Ovary (tissue), 9 donors: Measurements from ENCODE around the gene NUCB1. TPM values are rescaled to one million over a fixed set of nuclear protein-coding genes. Genes with fewer than 3 reads are reported as not detected.

Source experiments
- DNase-seq, 5 donors: peaks; one replicate each; pipeline ENCODE4 v3.0.0-alpha.2; 2019 to 2020
- H3K27ac ChIP-seq, 2 donors: fragments of 200-600 bp; one replicate each; pipeline versions ENCODE4 v1.5.1 to v1.8.0; 2019 to 2022
- H3K27me3 ChIP-seq: fragments of 200-600 bp; one replicate; pipeline ENCODE4 v1.8.0; 2022
- H3K36me3 ChIP-seq: fragments of 200-600 bp; sonication (generic); one replicate; pipeline ENCODE4 v1.5.1; 2019
- H3K4me1 ChIP-seq: one replicate; pipeline ENCODE4 v1.8.1; 2013; ENCODE audit warnings: mild to moderate bottlenecking, moderate library complexity; ENCODE audit not compliant: insufficient read depth
- H3K4me3 ChIP-seq: fragments of 200-600 bp; sonication (generic); one replicate; pipeline ENCODE4 v1.5.1; 2017
- H3K9me3 ChIP-seq, 2 donors: fragments of 200-600 bp in 1 of 2; sonication (generic) in 1 of 2; one replicate each; pipeline versions ENCODE4 v1.5.1 to v1.8.1; 2013 to 2019; ENCODE audit warnings: mild to moderate bottlenecking in 1 of 2, moderate library complexity in 1 of 2
- CTCF ChIP-seq, 3 donors: fragments of 450-650 bp in 2 of 3; fragments of 200-600 bp in 1 of 3; IDR thresholded peaks; one replicate each; pipeline versions ENCODE4 v1.5.1 to v1.8.0; 2016 to 2022; ENCODE audit warnings: antibody characterized with exemption in 3 of 3, mild to moderate bottlenecking in 1 of 3
- EP300 ChIP-seq: sonication (generic); formaldehyde crosslinking; IDR thresholded peaks from one replicate; pipeline ENCODE4 v1.6.1; 2017; ENCODE audit warnings: antibody characterized with exemption
- POLR2A ChIP-seq: fragments of 450-650 bp; IDR thresholded peaks from one replicate; pipeline ENCODE4 v1.6.1; 2017; ENCODE audit warnings: antibody characterized with exemption, mild to moderate bottlenecking, moderate library complexity
- WGBS, 3 donors: extraction: QIAGEN DNeasy Blood & Tissue Kit in 1 of 3; methylation state at CpG; one replicate each; pipeline versions ENCODE4 v1.1.5 to v1.1.7; 2013 to 2017; 5-methylcytosine and 5-hydroxymethylcytosine counted together
- intact Hi-C, 4 donors: fragments of 100-400 bp; cut with DNase I; formaldehyde crosslinking; loops; one replicate each; pipeline versions ENCODE4 v1.11.0 to v1.15.1; 2022 to 2023
- polyA plus RNA-seq, 2 donors: library from polyadenylated mRNA; stranded (reverse); fragments of 200-250 nt in 1 of 2; fragments of 350-450 nt in 1 of 2; fragmentation: Illumina TruSeq in 1 of 2; extraction: RNeasy Lipid Tissue Mini Kit (QIAGEN cat#74804) in 1 of 2; gene quantifications; one replicate each; pipeline ENCODE4 v1.2.3, GENCODE V29; 2013 to 2014
- total RNA-seq, 7 donors: library from RNA; depleted of rRNA in 2 of 7; stranded (reverse); fragments of >200 nt in 2 of 7; fragmentation: NEBNext Ultra II Directional in 3 of 7; extraction: Animal tissue kit (Norgen Biotek cat#: 25700) in 3 of 7; gene quantifications; one replicate each; pipeline versions ENCODE4 v1.1.0 to v1.2.4, GENCODE V29; 2016 to 2023
- donor health status: DM: no; HTN: no; CAD: no; lungs with moderate emphysema.
- donor health status: DM: no; HTN: no; CAD: no.
- donor health status: Bipolar disorder and iron deficiency.
- donor health status: DM: yes; HTN: yes; CAD: no.
- donor health status: DM: no; HTN: no; CAD: no.
- donor health status: DM: yes; HTN: yes; CAD: no.

Gene NUCB1
- total and polyA plus RNA-seq, 9 donors, result 128 to 249 (median 189) TPM

GRCh38 chr19:48955308-48955958, 55.3 kb downstream of the NUCB1 start:
- Histone ChIP-seq H3K9me3 (no peaks in the 10 kb centered on the region), H3K4me1 (peaks cover 3% of the 10 kb centered on the region), H3K27ac (peak overlapping the region; percentile 16 to 28), H3K36me3 (no peaks in the 10 kb centered on the region), H3K27me3 (no peaks in the 10 kb centered on the region), H3K4me3 (peak overlapping the region; percentile 65)
- TF ChIP-seq EP300, result no peak
- no peak for DNase-seq
- WGBS, 3 donors, result 49 to 56% (median 54%) methylated on average over 16 of the region's 16 CpGs
- intact Hi-C loops, result no loop called here

GRCh38 chr19:48958006-48958405, 57.9 kb downstream of the NUCB1 start:
- Histone ChIP-seq H3K4me3 (no peak overlapping the region), H3K27ac (no peak overlapping the region), H3K9me3 (no peaks in the 10 kb centered on the region), H3K36me3 (no peaks in the 10 kb centered on the region), H3K4me1 (peaks cover 3% of the 10 kb centered on the region), H3K27me3 (no peaks in the 10 kb centered on the region)
- intact Hi-C loops, result no loop called here
- WGBS, 3 donors, result 97% methylated on average over 8 of the region's 8 CpGs
- no peak for DNase-seq
- TF ChIP-seq EP300, result no peak
- TF ChIP-seq POLR2A, result no peak
- TF ChIP-seq CTCF (IDR thresholded peaks at IDR 0.05), result no peak

- DNase-seq, result no peak
- H3K27ac ChIP-seq, result no peak overlapping the region
Observed at GRCh38 chr19:48959341-48960239, 59.5 kb downstream of the NUCB1 start.

GRCh38 chr19:48961051-48961649, 61.0 kb downstream of the NUCB1 start:
- TF ChIP-seq POLR2A (no peak), EP300 (no peak)
- DNase-seq, result peak in 2 of 5 donors; percentile 53 to 61
- Histone ChIP-seq H3K27me3 (no peaks in the 10 kb centered on the region), H3K4me1 (peaks cover 7% of the 10 kb centered on the region), H3K27ac (no peak overlapping the region), H3K4me3 (no peak overlapping the region), H3K9me3 (no peaks in the 10 kb centered on the region), H3K36me3 (no peaks in the 10 kb centered on the region)
- intact Hi-C loops, result loop anchor here in 3 of 4 donors (10.0 kb wide), 3 partner anchors 56 to 166 kb away; partner anchors contain the start of genes NUCB1 (in 1 of the 3) and PPP1R15A (in 1 of the 3)
- WGBS, 3 donors, result 85 to 89% (median 85%) methylated on average over 19 of the region's 19 CpGs

More at GRCh38 chr19:48959341-48960239, 59.5 kb downstream of the NUCB1 start:
- intact Hi-C loops, result loop anchor here in 3 of 4 donors (10.0 kb wide), 3 partner anchors 55 to 165 kb away; partner anchors contain the start of genes NUCB1 (in 1 of the 3) and PPP1R15A (in 1 of the 3)
- peaks cover 9% of the 10 kb centered on the region for H3K4me1 ChIP-seq
- 78 to 88% (median 82%) methylated on average over 16 of the region's 16 CpGs for whole genome bisulfite sequencing, 3 donors
- H3K27me3 ChIP-seq, result no peaks in the 10 kb centered on the region
- no peak overlapping the region for H3K4me3 ChIP-seq
- TF ChIP-seq EP300 (no peak), POLR2A (no peak), CTCF (IDR thresholded peaks at IDR 0.05) (no peak)
- no peaks in the 10 kb centered on the region for H3K36me3 ChIP-seq
- no peaks in the 10 kb centered on the region for H3K9me3 ChIP-seq

- intact Hi-C loops, result loop anchor here in 3 of 4 donors (2.0 to 10.0 kb wide), 4 partner anchors 57 to 167 kb away; partner anchors contain the start of genes NUCB1 (in 2 of the 3) and PPP1R15A (in 1 of the 3)
- peaks cover 8% of the 10 kb centered on the region for H3K4me1 ChIP-seq
- H3K36me3 ChIP-seq, result no peaks in the 10 kb centered on the region
- peak overlapping the region in 1 of 2 donors; percentile 25 for H3K27ac ChIP-seq
- no peaks in the 10 kb centered on the region for H3K27me3 ChIP-seq
- TF ChIP-seq POLR2A, result no peak
- TF ChIP-seq EP300, result no peak
- TF ChIP-seq CTCF (IDR thresholded peaks at IDR 0.05), result no peak
- H3K4me3 ChIP-seq, result no peak overlapping the region
- H3K9me3 ChIP-seq, result no peaks in the 10 kb centered on the region
- WGBS, 3 donors, result 76 to 86% (median 86%) methylated on average over 12 of the region's 12 CpGs
- no peak for DNase-seq
Observed at GRCh38 chr19:48961673-48962028, 61.5 kb downstream of the NUCB1 start.
